Aorta (tissue), 5 donors: Measurements from ENCODE around the gene SRP68. TPM values are rescaled to one million over a fixed set of nuclear protein-coding genes. Genes with fewer than 3 reads are reported as not detected.

ENCODE experiments used
- ATAC-seq: fragments of 200-7000 bp; cut with Tn5 transposase; one replicate; pipeline ENCODE4 v1.9.1; 2022; ENCODE audit warnings: moderate library complexity; ENCODE audit not compliant: low FRiP score
- DNase-seq, 2 donors: peaks; one replicate each; pipeline ENCODE4 v3.0.0-alpha.2; 2020
- H3K27ac ChIP-seq, 2 donors: one replicate each; pipeline ENCODE4 v1.5.1; 2013; ENCODE audit warnings: low read length in 2 of 2, mild to moderate bottlenecking in 2 of 2, moderate library complexity in 2 of 2, control low read depth in 1 of 2, inconsistent platforms in 1 of 2, low read depth in 1 of 2
- H3K27me3 ChIP-seq, 2 donors: one replicate each; pipeline ENCODE4 v1.6.1; 2013; ENCODE audit warnings: control low read depth in 1 of 2, low read length in 1 of 2, mild to moderate bottlenecking in 1 of 2, moderate library complexity in 1 of 2; ENCODE audit not compliant: insufficient read depth in 2 of 2, control insufficient read depth in 1 of 2
- H3K36me3 ChIP-seq, 2 donors: one replicate each; pipeline ENCODE4 v1.6.1; 2013; ENCODE audit warnings: control low read depth in 1 of 2, low read length in 1 of 2, mild to moderate bottlenecking in 1 of 2; ENCODE audit not compliant: insufficient read depth in 2 of 2, control insufficient read depth in 1 of 2
- H3K4me1 ChIP-seq, 2 donors: one replicate each; pipeline ENCODE4 v1.6.1; 2013; ENCODE audit warnings: low read length in 2 of 2, control low read depth in 1 of 2, mild to moderate bottlenecking in 1 of 2, moderate library complexity in 1 of 2; ENCODE audit not compliant: insufficient read depth in 2 of 2, control insufficient read depth in 1 of 2
- H3K4me3 ChIP-seq, 2 donors: one replicate each; pipeline ENCODE4 v1.5.1; 2013; ENCODE audit warnings: low read length in 2 of 2, control low read depth in 1 of 2, mild to moderate bottlenecking in 1 of 2
- H3K9me3 ChIP-seq: one replicate; pipeline ENCODE4 v1.6.1; 2013; ENCODE audit warnings: mild to moderate bottlenecking, low read length; ENCODE audit not compliant: control insufficient read depth
- WGBS, 2 donors: extraction: QIAGEN DNeasy Blood & Tissue Kit; methylation state at CpG; one replicate each; pipeline ENCODE4 v1.1.7; 2013; 5-methylcytosine and 5-hydroxymethylcytosine counted together
- intact Hi-C, 2 donors: fragments of 100-400 bp; cut with DNase I; formaldehyde crosslinking; loops; one replicate each; pipeline versions ENCODE4 v1.14.2 to v1.15.0; 2022
- polyA plus RNA-seq, 2 donors: library from polyadenylated mRNA; stranded (reverse); fragments of 200-250 nt; gene quantifications; one replicate each; pipeline ENCODE4 v1.2.3, GENCODE V29; 2013
- total RNA-seq, 2 donors: library from RNA; stranded (reverse); fragmentation: NEBNext Ultra II Directional; extraction: Animal tissue kit (Norgen Biotek cat#: 25700); gene quantifications; one replicate each; pipeline ENCODE4 v1.2.1, GENCODE V29; 2021
- donor health status: healthy with polysubstance abuse.
- donor health status: Bipolar disorder and iron deficiency.
- donor health status: DM: no; HTN: no; CAD: no.
- donor health status: DM: no; HTN: no; CAD: no.
- donor health status: DM: yes; HTN: yes; CAD: no.

The SRP68 gene
- total and polyA plus RNA-seq, 4 donors, result 35.1 to 60.9 (median 49.7) TPM

DNA sequence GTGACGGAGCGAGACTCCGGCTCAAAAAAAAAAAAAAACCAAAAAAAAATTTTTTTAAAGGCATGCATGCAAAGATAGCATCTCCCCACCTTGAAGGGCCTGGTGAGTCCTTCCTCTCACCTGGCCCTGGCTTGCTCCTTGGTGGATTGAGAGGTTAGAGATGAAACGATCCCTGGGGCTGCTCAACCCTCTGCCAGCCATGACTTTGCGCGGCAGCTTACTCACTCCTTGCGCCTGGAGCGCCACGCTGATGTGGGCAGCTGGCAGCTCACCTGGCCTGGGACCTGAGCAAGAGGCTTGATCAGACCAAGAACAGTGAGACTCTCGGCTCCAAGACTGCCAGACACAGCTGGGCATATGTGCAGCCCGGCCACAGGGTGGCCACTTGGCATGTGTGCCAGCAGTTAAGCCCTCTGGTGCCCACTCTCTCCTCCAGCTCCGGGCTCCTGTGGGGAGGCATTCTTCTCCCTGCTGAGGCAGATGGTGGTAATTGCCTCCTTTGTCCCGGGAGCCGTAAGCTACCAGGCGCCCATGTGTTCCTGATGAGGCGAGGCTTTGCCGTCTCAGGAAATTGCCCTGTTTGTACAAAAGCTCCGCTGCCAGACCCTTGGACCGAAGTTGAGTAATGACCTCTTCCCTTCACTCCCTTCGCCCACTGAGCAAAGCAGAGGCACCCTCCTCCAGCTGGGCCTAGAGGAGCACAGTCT is 40.1 kb downstream of the SRP68 start:
- no peak for DNase-seq
- Histone ChIP-seq H3K27ac (no peak overlapping the region), H3K4me1 (no peaks in the 10 kb centered on the region), H3K36me3 (no peaks in the 10 kb centered on the region), H3K4me3 (no peak overlapping the region), H3K27me3 (no peaks in the 10 kb centered on the region), H3K9me3 (no peaks in the 10 kb centered on the region)
- no peak for ATAC-seq
- intact Hi-C loops, result no loop called here
- WGBS, 2 donors, result 69% methylated on average over 20 of the region's 20 CpGs

DNA sequence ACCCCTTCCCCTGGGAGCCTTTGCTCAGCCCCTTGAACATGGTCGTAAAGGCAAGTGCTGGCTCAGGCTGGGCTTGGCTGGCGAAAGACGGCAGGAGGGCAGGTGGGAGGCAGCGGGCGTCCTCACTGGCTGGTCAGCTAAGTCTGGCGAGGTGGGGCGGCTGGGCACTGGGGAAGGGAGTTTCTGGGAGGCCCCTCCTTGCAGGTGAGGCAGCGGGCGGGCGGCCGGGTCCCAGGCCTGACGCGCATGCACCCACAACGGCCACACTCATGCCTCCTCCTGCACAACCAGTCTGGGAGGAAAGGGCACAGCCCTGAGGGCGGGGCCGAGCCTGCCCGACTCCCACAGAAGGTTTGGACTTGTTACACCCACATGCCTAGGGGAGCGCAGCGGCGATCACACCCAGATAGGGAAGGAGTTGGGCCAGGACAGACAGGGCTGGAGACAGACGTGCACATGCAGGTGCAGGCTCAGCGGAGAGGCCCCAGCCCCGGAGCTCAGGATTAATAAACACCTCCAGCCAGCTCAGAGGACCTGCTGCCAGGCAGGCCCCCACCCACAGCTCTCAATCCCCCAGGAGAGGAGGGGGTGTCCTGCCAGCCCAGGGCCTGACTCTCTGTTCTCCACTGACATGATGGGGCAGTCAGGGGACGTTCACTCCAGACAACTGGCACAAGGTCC is 45.0 kb downstream of the SRP68 start, which contains the start of gene EVPL:
TSS of gene EVPL (minus strand) at position 148 of the 681 bp plus-strand sequence. CDS start at position 40, 108 bp downstream.
- no peak for DNase-seq
- Histone ChIP-seq H3K4me1 (no peaks in the 10 kb centered on the region), H3K36me3 (no peaks in the 10 kb centered on the region), H3K27ac (no peak within 1 kb of the TSS), H3K27me3 (no peaks in the 10 kb centered on the region), H3K4me3 (no peak within 1 kb of the TSS), H3K9me3 (no peaks in the 10 kb centered on the region)
- intact Hi-C loops, result no loop called here
- 81 to 83% methylated on average over 17 to 24 of the region's 24 CpGs for WGBS, 2 donors
- ATAC-seq, result no peak

DNA sequence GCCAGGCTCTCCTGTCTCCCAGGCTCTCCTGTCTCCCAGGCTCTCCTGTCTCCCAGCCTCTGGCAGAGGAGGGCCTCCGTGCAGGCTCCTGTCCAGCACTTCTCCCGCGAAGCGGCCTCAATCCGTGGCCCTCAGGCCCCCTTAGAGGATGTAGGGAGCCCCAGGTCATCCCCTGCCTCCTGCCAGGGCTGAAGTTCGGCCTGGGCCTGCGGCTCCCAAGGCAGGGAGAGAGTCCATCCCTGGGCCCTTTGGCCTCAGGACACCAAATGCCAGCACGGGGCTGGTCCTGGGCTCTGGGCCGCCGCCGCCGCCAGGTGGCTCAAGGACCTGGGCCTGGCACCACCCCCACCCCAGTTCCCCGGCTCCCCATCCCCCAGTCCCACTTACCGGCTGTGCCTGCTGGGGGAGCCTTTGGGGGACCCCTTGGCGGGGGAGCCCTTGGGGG is 45.6 kb downstream of the SRP68 start:
- intact Hi-C loops, result no loop called here
- DNase-seq (no peak), ATAC-seq (no peak)
- Histone ChIP-seq H3K9me3 (no peaks in the 10 kb centered on the region), H3K4me1 (no peaks in the 10 kb centered on the region), H3K36me3 (no peaks in the 10 kb centered on the region), H3K4me3 (no peak overlapping the region), H3K27ac (no peak overlapping the region), H3K27me3 (no peaks in the 10 kb centered on the region)
- 82 to 83% methylated on average over 15 of the region's 15 CpGs for WGBS, 2 donors

DNA sequence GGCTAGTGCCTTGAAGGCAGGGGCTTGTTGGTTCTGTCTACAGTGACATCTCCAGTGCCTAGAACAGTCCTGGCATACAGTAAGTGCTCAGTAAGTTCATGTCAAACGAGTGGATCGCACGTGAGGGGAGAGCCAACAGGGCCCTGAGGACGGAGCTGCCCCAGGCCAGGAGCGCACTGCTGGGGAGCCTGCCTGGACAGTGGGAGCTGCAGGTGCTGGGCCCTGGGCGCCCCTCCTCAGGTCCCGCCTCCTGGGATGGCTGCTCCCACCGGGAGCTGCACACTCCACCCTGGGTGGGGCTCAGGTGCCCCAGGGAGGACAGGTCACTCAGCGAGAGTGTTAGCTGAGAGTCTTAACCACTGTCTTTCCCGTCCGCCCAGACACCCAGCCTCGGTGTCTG is 47.0 kb downstream of the SRP68 start:
- WGBS, 2 donors, result 89 to 91% methylated on average over 12 of the region's 12 CpGs
- no peak overlapping the region for H3K4me3 ChIP-seq
- no peaks in the 10 kb centered on the region for H3K27me3 ChIP-seq
- no peaks in the 10 kb centered on the region for H3K36me3 ChIP-seq
- no peaks in the 10 kb centered on the region for H3K9me3 ChIP-seq
- H3K4me1 ChIP-seq, result no peaks in the 10 kb centered on the region
- ATAC-seq (no peak), DNase-seq (no peak)
- H3K27ac ChIP-seq, result no peak overlapping the region
- intact Hi-C loops, result no loop called here

DNA sequence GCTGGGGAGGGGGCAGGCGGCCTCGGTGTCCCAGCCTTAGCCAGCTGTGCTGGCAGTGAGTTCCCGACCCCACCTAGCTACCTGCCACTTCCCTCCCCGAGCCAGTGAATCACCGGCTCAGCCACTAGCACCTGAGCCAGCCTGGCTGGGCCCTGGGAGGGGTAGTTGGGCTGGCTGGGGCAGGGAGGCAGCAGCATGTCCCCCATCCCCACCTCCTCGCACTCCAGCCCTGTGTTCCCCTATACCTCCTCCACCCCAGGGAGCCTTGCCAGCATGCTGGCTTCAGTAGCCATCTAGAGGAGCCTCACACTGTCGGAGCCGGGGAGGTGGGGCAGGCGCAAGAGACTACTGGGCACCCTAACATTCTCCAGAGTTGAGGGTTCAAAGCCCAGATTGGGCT is 48.0 kb downstream of the SRP68 start:
- Histone ChIP-seq H3K9me3 (no peaks in the 10 kb centered on the region), H3K36me3 (no peaks in the 10 kb centered on the region), H3K27me3 (no peaks in the 10 kb centered on the region), H3K4me3 (no peak overlapping the region), H3K27ac (no peak overlapping the region), H3K4me1 (no peaks in the 10 kb centered on the region)
- DNase-seq, result no peak
- no peak for ATAC-seq
- 84% methylated on average over 9 of the region's 9 CpGs for WGBS, 2 donors
- intact Hi-C loops, result no loop called here

DNA sequence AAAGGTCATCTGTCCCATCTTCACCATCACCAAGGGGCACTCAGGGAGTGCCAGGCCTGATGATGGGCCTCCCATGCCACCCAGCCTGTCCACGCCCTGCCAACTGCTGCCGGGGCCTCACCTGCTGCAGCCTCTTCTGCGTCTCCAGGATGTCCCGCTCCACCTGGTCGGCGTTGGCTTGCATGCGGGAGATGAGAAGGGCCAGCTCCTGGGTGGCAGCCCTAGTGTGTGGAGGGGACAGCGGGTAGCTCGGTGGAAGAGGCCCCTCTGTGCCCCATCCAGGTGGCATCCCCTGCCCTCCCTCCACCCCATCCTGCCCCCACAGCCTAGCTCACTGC is 48.4 kb downstream of the SRP68 start:
- Histone ChIP-seq H3K27me3 (no peaks in the 10 kb centered on the region), H3K4me3 (no peak overlapping the region), H3K36me3 (no peaks in the 10 kb centered on the region), H3K9me3 (no peaks in the 10 kb centered on the region), H3K4me1 (no peaks in the 10 kb centered on the region), H3K27ac (no peak overlapping the region)
- 90 to 94% methylated on average over 9 of the region's 9 CpGs for WGBS, 2 donors
- intact Hi-C loops, result no loop called here
- DNase-seq, result no peak
- ATAC-seq, result no peak

DNA sequence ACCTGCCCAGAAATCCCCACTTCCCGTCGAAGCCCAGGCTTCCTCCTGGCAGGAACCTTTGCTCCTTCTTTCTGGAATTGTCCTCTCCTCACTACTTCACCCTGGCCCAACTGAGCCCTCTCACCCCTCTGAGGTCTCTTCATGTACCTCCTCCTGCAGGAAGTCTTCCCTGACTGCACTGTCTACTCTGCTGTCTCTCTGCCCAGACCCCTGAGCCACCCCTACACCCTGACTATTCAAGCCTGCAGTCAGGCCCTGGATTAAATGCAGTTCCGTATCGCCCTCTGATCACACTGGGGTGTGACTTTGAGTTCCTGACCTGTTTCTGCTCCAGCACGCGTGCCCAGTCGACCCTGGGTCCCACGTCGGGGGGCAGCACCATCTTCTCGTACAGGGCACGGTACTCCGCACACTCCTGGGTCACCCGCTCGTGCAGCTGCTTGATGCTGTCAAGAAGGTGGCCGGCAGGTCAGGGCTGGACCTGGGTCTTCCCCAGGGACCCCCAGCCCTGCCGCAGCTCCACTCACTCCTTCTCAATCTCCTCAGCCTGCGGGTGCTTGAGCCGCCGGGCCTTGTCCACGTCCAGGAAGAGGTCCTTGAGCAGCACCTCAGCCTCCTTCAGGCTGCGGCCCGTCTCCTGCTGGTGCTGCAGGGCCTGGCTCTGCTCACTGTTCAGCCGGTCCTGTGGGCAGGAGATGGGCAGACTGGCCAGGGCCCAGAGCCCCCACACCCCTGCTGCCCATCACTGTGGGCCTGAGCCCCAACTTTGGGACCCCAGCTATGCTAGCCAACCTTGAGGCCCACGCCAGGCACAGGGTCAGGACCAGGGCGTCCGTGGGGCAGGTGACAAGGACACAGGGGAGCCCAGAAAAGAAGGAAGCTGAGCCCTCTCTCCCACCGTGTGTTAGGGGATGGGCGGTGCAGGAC is 49.1 kb downstream of the SRP68 start:
- no peaks in the 10 kb centered on the region for H3K36me3 ChIP-seq
- H3K27me3 ChIP-seq, result no peaks in the 10 kb centered on the region
- DNase-seq (no peak), ATAC-seq (no peak)
- intact Hi-C loops, result no loop called here
- no peaks in the 10 kb centered on the region for H3K9me3 ChIP-seq
- H3K4me1 ChIP-seq, result no peaks in the 10 kb centered on the region
- WGBS, 2 donors, result 87 to 89% methylated on average over 27 to 28 of the region's 28 CpGs
- H3K27ac ChIP-seq, result no peak overlapping the region
- H3K4me3 ChIP-seq, result no peak overlapping the region

DNA sequence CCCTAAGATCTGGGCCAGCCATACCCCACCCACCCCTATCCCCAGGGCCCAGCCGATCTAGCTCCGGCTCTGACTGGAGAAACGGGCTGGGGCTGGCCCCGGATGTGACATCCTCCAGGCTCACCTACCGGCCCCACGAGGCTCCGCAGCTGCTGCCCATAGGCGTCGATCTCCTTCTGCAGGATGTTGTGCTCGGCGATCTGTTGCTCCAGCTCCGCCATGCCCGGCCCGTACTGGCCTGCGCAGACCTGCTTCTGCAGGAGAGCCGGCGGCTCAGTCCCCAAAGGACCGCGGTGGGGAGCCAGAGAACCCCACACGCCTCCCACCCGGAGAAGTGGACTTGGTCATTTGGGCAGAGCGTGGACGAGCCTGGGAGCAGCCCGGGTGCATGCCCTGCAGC is 50.0 kb downstream of the SRP68 start:
- Histone ChIP-seq H3K9me3 (no peaks in the 10 kb centered on the region), H3K27me3 (no peaks in the 10 kb centered on the region), H3K4me1 (no peaks in the 10 kb centered on the region), H3K4me3 (no peak overlapping the region), H3K36me3 (no peaks in the 10 kb centered on the region), H3K27ac (no peak overlapping the region)
- ATAC-seq (no peak), DNase-seq (no peak)
- intact Hi-C loops, result no loop called here
- WGBS, 2 donors, result 81 to 83% methylated on average over 21 to 24 of the region's 24 CpGs
